IMR-90 (cell line): ENCODE results near the gene PAFAH1B1. TPM values are rescaled to one million over a fixed set of nuclear protein-coding genes. Genes with fewer than 3 reads are reported as not detected.

ENCODE experiments used
- ATAC-seq: fragments of 200-7000 bp; cut with Tn5 transposase; 2 replicates; pipeline ENCODE4 v1.9.1; 2020; ENCODE audit warnings: low read depth, mild to moderate bottlenecking, moderate library complexity
- BruUV-seq: library from RNA; stranded (reverse); fragments of 400-500 nt; replicated peaks from 2 replicates; lab custom pipeline; 2021; lab: Mats Ljungman, UMichigan
- CTCF ChIA-PET: fragments of 300-600 bp; formaldehyde crosslinking; extraction: SDS; loops from one replicate; lab custom pipeline; 2021; ENCODE audit warnings: antibody characterized with exemption; lab: Yijun Ruan, JAX
- POLR2A ChIA-PET: fragments of 300-600 bp; sonication (Branson Sonifier 250); formaldehyde crosslinking; loops from one replicate; lab custom pipeline; 2022; ENCODE audit warnings: antibody characterized with exemption; ENCODE audit not compliant: unreplicated experiment; lab: Charles Lee
- DNase-seq: peaks from one replicate; pipeline ENCODE4 v3.0.0; 2013
- H2AFZ ChIP-seq: replicated peaks from 2 replicates; pipeline ENCODE3; 2013; ENCODE audit warnings: low read length, mild to moderate bottlenecking; ENCODE audit not compliant: poor library complexity
- H2AK5ac ChIP-seq: 2 replicates; pipeline ENCODE4 v1.6.1; 2013; ENCODE audit warnings: low read depth, low read length, inconsistent platforms
- H2AK9ac ChIP-seq: replicated peaks from 2 replicates; pipeline ENCODE3; 2013; ENCODE audit warnings: mild to moderate bottlenecking, low read depth, low read length, moderate library complexity; ENCODE audit not compliant: poor library complexity
- H2BK120ac ChIP-seq: 2 replicates; pipeline ENCODE4 v1.6.1; 2013; ENCODE audit warnings: low read depth, low read length, inconsistent platforms
- H2BK15ac ChIP-seq: 3 replicates; pipeline ENCODE4 v1.6.1; 2013; ENCODE audit warnings: low read depth, low read length, inconsistent platforms
- H2BK20ac ChIP-seq: 2 replicates; pipeline ENCODE4 v1.6.1; 2013; ENCODE audit warnings: low read depth, mild to moderate bottlenecking, inconsistent platforms, low read length, moderate library complexity
- H2BK5ac ChIP-seq: 2 replicates; pipeline ENCODE4 v1.6.1; 2013; ENCODE audit warnings: mild to moderate bottlenecking, low read depth, low read length, inconsistent platforms; ENCODE audit not compliant: poor library complexity, severe bottlenecking
- H3K14ac ChIP-seq: replicated peaks from 2 replicates; pipeline ENCODE4 v1.6.1; 2013; ENCODE audit warnings: low read depth, low read length, inconsistent platforms
- H3K18ac ChIP-seq: 2 replicates; pipeline ENCODE4 v1.6.1; 2013; ENCODE audit warnings: low read depth, low read length, control low read depth
- H3K23ac ChIP-seq: 2 replicates; pipeline ENCODE4 v1.6.1; 2013; ENCODE audit warnings: low read depth, low read length, inconsistent platforms
- H3K27ac ChIP-seq: 2 replicates; pipeline ENCODE4 v1.5.1; 2013; ENCODE audit warnings: mild to moderate bottlenecking, control low read depth, low read length; ENCODE audit not compliant: insufficient read depth
- H3K27me3 ChIP-seq: 2 replicates; pipeline ENCODE4 v1.6.1; 2013; ENCODE audit warnings: low read length; ENCODE audit not compliant: control insufficient read depth, insufficient read depth
- H3K36me3 ChIP-seq: 2 replicates; pipeline ENCODE4 v1.6.1; 2013; ENCODE audit warnings: low read length, mixed read lengths; ENCODE audit not compliant: control insufficient read depth, insufficient read depth
- H3K4ac ChIP-seq: 2 replicates; pipeline ENCODE4 v1.6.1; 2013; ENCODE audit warnings: low read depth, low read length, inconsistent platforms
- H3K4me1 ChIP-seq: 2 replicates; pipeline ENCODE4 v1.6.1; 2013; ENCODE audit warnings: low read length, mixed read lengths; ENCODE audit not compliant: control insufficient read depth, insufficient read depth
- H3K4me2 ChIP-seq: 2 replicates; pipeline ENCODE4 v1.6.1; 2013; ENCODE audit warnings: low read depth, mild to moderate bottlenecking, control low read depth, low read length, moderate library complexity
- H3K4me3 ChIP-seq: 2 replicates; pipeline ENCODE4 v1.5.1; 2013; ENCODE audit warnings: low read depth, mild to moderate bottlenecking, control low read depth, low read length, moderate library complexity; ENCODE audit not compliant: insufficient read depth
- H3K56ac ChIP-seq: 2 replicates; pipeline ENCODE4 v1.6.1; 2013; ENCODE audit warnings: low read length, inconsistent platforms; ENCODE audit not compliant: insufficient read depth; ENCODE audit errors: extremely low read depth
- H3K79me1 ChIP-seq, 2 experiments: 2 replicates each; pipeline ENCODE4 v1.6.1; 2013; ENCODE audit warnings: low read length in 2 of 2, inconsistent platforms in 1 of 2, low read depth in 1 of 2
- H3K9ac ChIP-seq: 2 replicates; pipeline ENCODE4 v1.6.1; 2013; ENCODE audit warnings: low read depth, low read length, control low read depth
- H3K9me1 ChIP-seq: 2 replicates; pipeline ENCODE4 v1.6.1; 2013; ENCODE audit warnings: low read length, inconsistent platforms; ENCODE audit not compliant: insufficient read depth
- H3K9me3 ChIP-seq: 2 replicates; pipeline ENCODE4 v1.6.1; 2013; ENCODE audit warnings: low read length; ENCODE audit not compliant: control insufficient read depth, insufficient read depth
- H4K20me1 ChIP-seq: 2 replicates; pipeline ENCODE4 v1.6.1; 2013; ENCODE audit warnings: low read length, inconsistent platforms; ENCODE audit not compliant: insufficient read depth
- H4K5ac ChIP-seq: 2 replicates; pipeline ENCODE4 v1.6.1; 2013; ENCODE audit warnings: mild to moderate bottlenecking, low read depth, low read length, control low read depth
- H4K8ac ChIP-seq, 2 experiments: 2 replicates each; pipeline ENCODE4 v1.6.1; 2013; ENCODE audit warnings: low read depth in 2 of 2, low read length in 2 of 2, control low read depth in 1 of 2, inconsistent platforms in 1 of 2
- H4K91ac ChIP-seq: 2 replicates; pipeline ENCODE4 v1.6.1; 2013; ENCODE audit warnings: low read depth, low read length, inconsistent platforms; ENCODE audit not compliant: insufficient read depth
- CHD1 ChIP-seq: IDR thresholded peaks from 2 replicates; pipeline ENCODE4 v1.6.1; 2012; ENCODE audit warnings: low read depth, low read length, improper control_type of control experiment
- WGBS, 2 experiments: methylation state at CpG; one replicate each; pipeline versions ENCODE4 v1.1.5 to v1.1.7; 2013; ENCODE audit warnings: missing lambda C conversion rate in 2 of 2; ENCODE audit not compliant: insufficient read length in 1 of 2; ENCODE audit errors: extremely low coverage in 2 of 2; 5-methylcytosine and 5-hydroxymethylcytosine counted together
- dilution Hi-C: fragments of 300-500 bp; cut with HindIII; formaldehyde crosslinking; loops from one replicate; pipeline ENCODE4 v1.14.3; 2018; ENCODE audit warnings: low sequenced_read_pairs; ENCODE audit not compliant: unreplicated experiment
- in situ Hi-C: fragments of 300-500 bp; cut with MboI; formaldehyde crosslinking; loops from 3 replicates; pipeline ENCODE4 v1.14.3; 2019; ENCODE audit warnings: low sequenced_read_pairs, inconsistent platforms, mixed read lengths
- intact Hi-C: fragments of 100-400 bp; cut with micrococcal nuclease; formaldehyde crosslinking; loops from 2 replicates; pipeline ENCODE4 v1.10.0; 2022
- polyA plus RNA-seq, 3 experiments: library from polyadenylated mRNA; depleted of rRNA; stranded (reverse); fragments of >200 nt; gene quantifications; 2 replicates each; pipeline ENCODE4 v1.2.3, GENCODE V29; 2012; ENCODE audit warnings: low replicate concordance in 1 of 3
- total RNA-seq: library from RNA; depleted of rRNA; stranded (reverse); fragments of >200 nt; gene quantifications from 2 replicates; pipeline ENCODE4 v1.2.3, GENCODE V29; 2012

Gene PAFAH1B1
- total and polyA plus RNA-seq, 2 of the 4 experiments (the other 2 are of a cell fraction): 64.5 to 127 TPM

GRCh38 chr17:2644971-2645370 is 51.5 kb downstream of the PAFAH1B1 start:
- DNase-seq (no peak), ATAC-seq (no peak)
- Histone ChIP-seq H3K9me1 (0 out of 2 replicates have a peak, but pooled peaks cover 2% of the 10 kb centered on the region), H2AK5ac (no peak overlapping the region), H3K23ac (no peak overlapping the region), H2BK120ac (no peak overlapping the region), H3K27me3 (no peaks in the 10 kb centered on the region), H4K8ac (no peak overlapping the region), H3K27ac (no peak overlapping the region), H3K36me3 (peaks cover 22% of the 10 kb centered on the region), H3K4me3 (no peak overlapping the region), H2BK5ac (no peak overlapping the region), H3K4me1 (no peaks in the 10 kb centered on the region), H3K9ac (no peak overlapping the region), H3K56ac (no peak overlapping the region), H3K4me2 (no peak overlapping the region), H3K14ac (no peak overlapping the region), H4K5ac (no peak overlapping the region), H2AFZ (no peak overlapping the region), H3K9me3 (no peaks in the 10 kb centered on the region), H2AK9ac (no peak overlapping the region), H2BK20ac (no peak overlapping the region), H4K20me1 (peaks cover 46% of the 10 kb centered on the region), H2BK15ac (no peak overlapping the region), H3K79me1 (peaks cover 21 to 57% of the 10 kb centered on the region in 2 experiments), H3K4ac (no peak overlapping the region), H3K18ac (no peak overlapping the region), H4K91ac (no peak overlapping the region)
- TF ChIP-seq CHD1: no peak
- POLR2A ChIA-PET: no interaction called here
- intact Hi-C loops (loop anchor here (5.0 kb wide), 1 partner anchor 38 kb away; no protein-coding TSS in a partner anchor), dilution Hi-C loops (no loop called here), in situ Hi-C loops (no loop called here)
- 100% methylated on average over 1 of the region's 6 CpGs; no CpG with 5 or more reads in 1 of the 2 experiments for WGBS, 2 experiments
- CTCF ChIA-PET: interaction anchor here (0.7 kb wide), 1 partner anchor 10 kb away, joined by 3 read pairs; no protein-coding TSS in a partner anchor
- BruUV-seq: no TSS peak
